ENCODE results near the gene UBFD1.

DNA sequence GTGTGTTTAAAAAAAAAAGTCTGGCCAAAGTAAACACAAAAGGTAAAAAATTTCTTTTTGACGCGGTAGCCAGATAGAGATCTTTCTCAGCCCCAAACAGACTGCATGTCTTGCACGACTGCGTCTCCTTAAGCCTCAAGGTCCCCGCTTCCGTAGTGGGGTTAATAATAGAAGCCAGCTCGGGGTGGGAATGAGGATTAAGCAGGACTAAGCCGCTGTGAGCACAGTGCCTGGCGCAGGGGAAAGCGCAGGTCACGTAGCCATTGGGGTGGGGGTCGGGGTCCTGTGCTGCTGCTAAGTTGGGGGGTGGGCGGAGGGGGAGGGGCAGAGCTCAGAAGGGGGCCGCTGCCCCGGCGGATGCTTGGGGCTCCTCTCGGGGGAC, 47.8 kb upstream of the UBFD1 start:
- TF ChIP-seq EP300 (IDR thresholded peaks at IDR 0.05; ENCODE audit: borderline replicate concordance) (no peak), ZBTB7A (IDR thresholded peaks at IDR 0.05; ENCODE audit: low read depth) (no peak), RAD21 (IDR thresholded peaks at IDR 0.05; ENCODE audit: low read depth) (no peak), TAF1 (IDR thresholded peaks at IDR 0.05; ENCODE audit: low read depth) (no peak), YY1 (IDR thresholded peaks at IDR 0.05; ENCODE audit: low read depth) (no peak), CEBPB (IDR thresholded peaks at IDR 0.05) (no peak)

All from Ishikawa (cell line).